ENCODE data around the gene ELAVL3.

ELAVL3 gene

GRCh38 chr19:11420429-11421370, 60.1 kb downstream of the ELAVL3 start:
- CTCF ChIA-PET, result interaction anchor here (0.6 to 1.3 kb wide), 4 partner anchors 15 to 43 kb away, joined by 3 to 7 read pairs (median 4); partner anchors contain the start of genes EPOR and PRKCSH
- POLR2A ChIA-PET, result interaction anchor here (0.8 to 1.5 kb wide), 3 partner anchors 15 to 46 kb away, joined by 3 to 6 read pairs (median 4); partner anchors contain the start of genes ODAD3 and PRKCSH
- TF ChIP-seq LEF1 (IDR thresholded peaks at IDR 0.05; ENCODE audit: borderline replicate concordance), result no peak
- TF ChIP-seq PKNOX1 (IDR thresholded peaks at IDR 0.05), result peak; percentile 51; the same call in 1 of the 2 replicates
- no peak for DNase-seq (ENCODE audit: extremely low spot score)

GRCh38 chr19:11418549-11419506, 62.0 kb downstream of the ELAVL3 start, which contains the start of gene RGL3:
RGL3 (minus strand) TSS chr19:11419314; CDS start chr19:11419278, 36 bp downstream.
- POLR2A ChIA-PET, result interaction anchor here (1.0 to 1.5 kb wide), 3 partner anchors 16 to 44 kb away, joined by 3 to 5 read pairs (median 4); partner anchors contain the start of gene ODAD3
- CTCF ChIA-PET, result no interaction called here
- TF ChIP-seq NFRKB (IDR thresholded peaks at IDR 0.05) (no peak), SP1 (IDR thresholded peaks at IDR 0.05) (no peak), FOXK2 (IDR thresholded peaks at IDR 0.05) (no peak), FOXA1 (IDR thresholded peaks at IDR 0.05) (no peak), HDGF (IDR thresholded peaks at IDR 0.05; ENCODE audit: borderline replicate concordance) (no peak)
- DNase-seq (ENCODE audit: extremely low spot score), result no peak

GRCh38 chr19:11418094-11418548, 62.7 kb downstream of the ELAVL3 start:
- CTCF ChIA-PET, result no interaction called here
- POLR2A ChIA-PET, result interaction anchor here (1.2 kb wide), 1 partner anchor 37 kb away, joined by 5 read pairs; no protein-coding TSS in a partner anchor
- TF ChIP-seq L3MBTL2 (conservative IDR thresholded peaks at IDR 0.05) (no peak), HDGF (IDR thresholded peaks at IDR 0.05; ENCODE audit: borderline replicate concordance) (no peak), ZNF384 (IDR thresholded peaks at IDR 0.05) (no peak), ELF4 (IDR thresholded peaks at IDR 0.05) (no peak), BHLHE40 (IDR thresholded peaks at IDR 0.05; ENCODE audit: borderline replicate concordance) (no peak), TARDBP (IDR thresholded peaks at IDR 0.05) (no peak)
- no peak for DNase-seq (ENCODE audit: extremely low spot score)

GRCh38 chr19:11416346-11417052, 64.3 kb downstream of the ELAVL3 start:
- TF ChIP-seq ELF4 (IDR thresholded peaks at IDR 0.05) (no peak), L3MBTL2 (conservative IDR thresholded peaks at IDR 0.05) (no peak), ARNT (IDR thresholded peaks at IDR 0.05) (no peak), NFRKB (IDR thresholded peaks at IDR 0.05) (no peak), PKNOX1 (IDR thresholded peaks at IDR 0.05) (no peak), FOXK2 (IDR thresholded peaks at IDR 0.05) (no peak), FOXM1 (IDR thresholded peaks at IDR 0.05; ENCODE audit: borderline replicate concordance) (no peak), CTBP1 (IDR thresholded peaks at IDR 0.05; ENCODE audit: borderline replicate concordance) (no peak), SUZ12 (IDR thresholded peaks at IDR 0.05) (no peak), HDGF (IDR thresholded peaks at IDR 0.05; ENCODE audit: borderline replicate concordance) (no peak), FOXA1 (IDR thresholded peaks at IDR 0.05) (no peak), LEF1 (IDR thresholded peaks at IDR 0.05; ENCODE audit: borderline replicate concordance) (no peak), ZNF384 (IDR thresholded peaks at IDR 0.05) (no peak), BHLHE40 (IDR thresholded peaks at IDR 0.05; ENCODE audit: borderline replicate concordance) (no peak), SP1 (IDR thresholded peaks at IDR 0.05) (no peak), TARDBP (IDR thresholded peaks at IDR 0.05) (no peak)
- ChIA-PET POLR2A (no interaction called here), CTCF (interaction anchor here (1.1 kb wide), 1 partner anchor 19 kb away, joined by 3 read pairs; the partner anchor contains the start of gene PRKCSH)
- no peak for DNase-seq (ENCODE audit: extremely low spot score)

GRCh38 chr19:11414544-11414943, 66.3 kb downstream of the ELAVL3 start:
- POLR2A ChIA-PET, result interaction anchor here (1.5 kb wide), 1 partner anchor 33 kb away, joined by 3 read pairs; no protein-coding TSS in a partner anchor
- CTCF ChIA-PET, result no interaction called here
- no peak for TF ChIP-seq LEF1 (IDR thresholded peaks at IDR 0.05; ENCODE audit: borderline replicate concordance)
- no peak for DNase-seq (ENCODE audit: extremely low spot score)

- no peak for DNase-seq (ENCODE audit: extremely low spot score)
- TF ChIP-seq ELF4 (IDR thresholded peaks at IDR 0.05), result no peak
- no peak for TF ChIP-seq TARDBP (IDR thresholded peaks at IDR 0.05)
- TF ChIP-seq LEF1 (IDR thresholded peaks at IDR 0.05; ENCODE audit: borderline replicate concordance), result no peak
- no peak for TF ChIP-seq L3MBTL2 (conservative IDR thresholded peaks at IDR 0.05)
- TF ChIP-seq FOXA1 (IDR thresholded peaks at IDR 0.05), result no peak
- TF ChIP-seq FOXK2 (IDR thresholded peaks at IDR 0.05), result no peak
- TF ChIP-seq HDGF (IDR thresholded peaks at IDR 0.05; ENCODE audit: borderline replicate concordance), result no peak
- TF ChIP-seq PKNOX1 (IDR thresholded peaks at IDR 0.05), result no peak
- no peak for TF ChIP-seq BHLHE40 (IDR thresholded peaks at IDR 0.05; ENCODE audit: borderline replicate concordance)
- no peak for TF ChIP-seq CTBP1 (IDR thresholded peaks at IDR 0.05; ENCODE audit: borderline replicate concordance)
- TF ChIP-seq NFRKB (IDR thresholded peaks at IDR 0.05), result no peak
- no peak for TF ChIP-seq SUZ12 (IDR thresholded peaks at IDR 0.05)
- no peak for TF ChIP-seq SP1 (IDR thresholded peaks at IDR 0.05)
- no peak for TF ChIP-seq ZNF384 (IDR thresholded peaks at IDR 0.05)
- no peak for TF ChIP-seq ARNT (IDR thresholded peaks at IDR 0.05)
- no peak for TF ChIP-seq FOXM1 (IDR thresholded peaks at IDR 0.05; ENCODE audit: borderline replicate concordance)
- ChIA-PET POLR2A (no interaction called here), CTCF (no interaction called here)
These were observed 70.2 kb downstream of the ELAVL3 start for GRCh38 chr19:11410682-11411081.

Data from HEK293T (cell line).